Endodermal cell (in vitro differentiated cells): ENCODE results near the gene BACH1. TPM values are rescaled to one million over a fixed set of nuclear protein-coding genes. Genes with fewer than 3 reads are reported as not detected.

Source experiments
- DNase-seq: peaks from one replicate; pipeline ENCODE4 v3.0.0-alpha.2; 2017
- H3K27ac ChIP-seq: 2 replicates; pipeline ENCODE4 v1.5.1; 2013; ENCODE audit warnings: mild to moderate bottlenecking, low read depth, low read length, moderate library complexity
- H3K27me3 ChIP-seq: 2 replicates; pipeline ENCODE4 v1.6.1; 2013; ENCODE audit warnings: mild to moderate bottlenecking, low read length, moderate library complexity; ENCODE audit not compliant: insufficient read depth, control insufficient read depth, poor library complexity, severe bottlenecking
- H3K36me3 ChIP-seq: 2 replicates; pipeline ENCODE4 v1.7.0; 2013; ENCODE audit warnings: mild to moderate bottlenecking, low read length, moderate library complexity; ENCODE audit not compliant: control insufficient read depth, insufficient read depth
- H3K4me1 ChIP-seq: one replicate; pipeline ENCODE4 v1.7.0; 2013; ENCODE audit warnings: low read length; ENCODE audit not compliant: control insufficient read depth, insufficient read depth
- H3K4me3 ChIP-seq: 2 replicates; pipeline ENCODE4 v1.5.1; 2013; ENCODE audit warnings: mild to moderate bottlenecking, low read length, moderate library complexity
- H3K9ac ChIP-seq: 2 replicates; pipeline ENCODE4 v1.6.1; 2013; ENCODE audit warnings: mild to moderate bottlenecking, low read length, moderate library complexity; ENCODE audit not compliant: poor library complexity, severe bottlenecking; ENCODE audit errors: extremely low read depth
- H3K9me3 ChIP-seq: 2 replicates; pipeline ENCODE4 v1.6.1; 2013; ENCODE audit warnings: mild to moderate bottlenecking, low read length, moderate library complexity; ENCODE audit not compliant: control insufficient read depth
- H3K27ac Mint-ChIP-seq: 2 replicates; pipeline ENCODE4 v1.8.0; 2020; ENCODE audit warnings: mixed read lengths
- H3K27me3 Mint-ChIP-seq: 2 replicates; pipeline ENCODE4 v1.8.0; 2021; ENCODE audit warnings: mild to moderate bottlenecking, mixed read lengths; ENCODE audit not compliant: insufficient read depth
- H3K36me3 Mint-ChIP-seq: 2 replicates; pipeline ENCODE4 v1.8.0; 2020; ENCODE audit warnings: low read depth, mixed read lengths
- H3K4me1 Mint-ChIP-seq: 2 replicates; pipeline ENCODE4 v1.8.0; 2020; ENCODE audit warnings: mixed read lengths
- H3K4me3 Mint-ChIP-seq: 2 replicates; pipeline ENCODE4 v1.8.0; 2020; ENCODE audit warnings: mild to moderate bottlenecking, moderate library complexity, mixed read lengths
- H3K9me3 Mint-ChIP-seq: 2 replicates; pipeline ENCODE4 v1.8.0; 2020; ENCODE audit warnings: mild to moderate bottlenecking, mixed read lengths
- CTCF ChIP-seq: fragments of 200-600 bp; sonication (generic); conservative IDR thresholded peaks from 2 replicates; pipeline ENCODE4 v1.5.0; 2021; ENCODE audit warnings: antibody characterized with exemption, mild to moderate bottlenecking
- WGBS, 2 experiments: methylation state at CpG; one replicate each; pipeline versions ENCODE4 v1.1.5 to v1.1.7; 2013; ENCODE audit warnings: missing lambda C conversion rate in 2 of 2, mixed read lengths in 1 of 2; ENCODE audit not compliant: insufficient coverage in 1 of 2, insufficient read length in 1 of 2; 5-methylcytosine and 5-hydroxymethylcytosine counted together
- total RNA-seq, 2 donors: library from RNA; stranded (reverse); fragmentation: NEBNext Ultra II Directional in 1 of 2; extraction: Animal tissue kit (Norgen Biotek cat#: 25700) in 1 of 2; gene quantifications; 2 replicates in 1 of 2; 3 replicates in 1 of 2; pipeline ENCODE4 v1.2.1, GENCODE V29; 2021

BACH1 gene
- total RNA-seq, 2 donors from 2014 or later, result 61.3 to 64.9 TPM

DNA sequence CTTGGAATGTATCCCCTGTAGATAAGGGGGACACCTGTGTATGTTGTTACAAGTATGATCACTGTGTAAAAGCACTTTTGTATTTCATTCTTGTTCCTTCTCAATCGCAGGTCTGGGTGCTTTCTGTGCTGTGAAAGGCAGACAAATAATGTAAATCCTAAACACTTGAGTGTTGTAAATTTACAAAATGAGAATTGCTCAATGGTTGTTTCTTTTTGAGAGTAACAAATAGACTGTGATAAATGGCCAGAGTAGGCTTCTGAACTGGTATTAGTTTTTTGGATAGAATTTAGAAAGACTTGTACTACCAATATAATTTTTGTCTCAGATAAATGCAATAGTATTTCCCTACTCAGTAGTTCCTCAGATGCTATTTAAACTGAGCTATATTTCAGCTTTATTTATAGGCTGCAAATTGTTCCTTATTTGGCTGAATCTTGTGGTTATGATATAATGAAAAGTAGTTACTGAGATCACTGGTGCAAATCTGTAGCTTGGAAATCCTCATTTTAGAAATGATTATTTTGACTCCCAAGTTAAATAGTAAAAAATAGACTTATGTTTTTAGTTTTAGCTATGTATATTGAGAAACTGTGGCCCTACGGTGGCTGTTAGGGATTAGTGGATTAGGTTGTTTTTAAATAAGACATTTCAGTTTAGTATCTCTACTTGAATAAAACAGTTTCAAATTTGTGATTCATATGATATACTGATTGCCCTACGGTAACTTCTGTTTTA lies 9.2 kb downstream of the BACH1 start:
- Mint-ChIP-seq H3K27me3 (no peaks in the 10 kb centered on the region), H3K27ac (no peak overlapping the region), H3K4me3 (no peak overlapping the region), H3K9me3 (no peaks in the 10 kb centered on the region), H3K4me1 (peaks cover 49% of the 10 kb centered on the region), H3K36me3 (peaks cover 20% of the 10 kb centered on the region)
- Histone ChIP-seq H3K27me3 (no peaks in the 10 kb centered on the region), H3K4me3 (no peak overlapping the region), H3K9me3 (peaks cover 17% of the 10 kb centered on the region), H3K9ac (no peak overlapping the region), H3K27ac (no peak overlapping the region), H3K4me1 (peaks cover 14% of the 10 kb centered on the region), H3K36me3 (peaks cover 7% of the 10 kb centered on the region)
- DNase-seq, result no peak
- TF ChIP-seq CTCF, result no peak
- WGBS, 2 experiments, result 98 to 100% methylated on average over 1 to 2 of the region's 3 CpGs

GRCh38 chr21:29308456-29308783 lies 9.7 kb downstream of the BACH1 start:
- peaks cover 17% of the 10 kb centered on the region for H3K9me3 ChIP-seq
- no peak overlapping the region for H3K27ac ChIP-seq
- Mint-ChIP-seq H3K36me3 (peaks cover 20% of the 10 kb centered on the region), H3K4me3 (no peak overlapping the region), H3K9me3 (no peaks in the 10 kb centered on the region), H3K27ac (no peak overlapping the region), H3K4me1 (peaks cover 43% of the 10 kb centered on the region), H3K27me3 (no peaks in the 10 kb centered on the region)
- DNase-seq, result no peak
- 87% methylated on average over 2 of the region's 2 CpGs; no CpG with 5 or more reads in 1 of the 2 experiments for WGBS, 2 experiments
- H3K4me1 ChIP-seq, result peaks cover 11% of the 10 kb centered on the region
- no peak overlapping the region for H3K9ac ChIP-seq
- H3K27me3 ChIP-seq, result no peaks in the 10 kb centered on the region
- no peak for TF ChIP-seq CTCF
- no peak overlapping the region for H3K4me3 ChIP-seq
- peaks cover 7% of the 10 kb centered on the region for H3K36me3 ChIP-seq

DNA sequence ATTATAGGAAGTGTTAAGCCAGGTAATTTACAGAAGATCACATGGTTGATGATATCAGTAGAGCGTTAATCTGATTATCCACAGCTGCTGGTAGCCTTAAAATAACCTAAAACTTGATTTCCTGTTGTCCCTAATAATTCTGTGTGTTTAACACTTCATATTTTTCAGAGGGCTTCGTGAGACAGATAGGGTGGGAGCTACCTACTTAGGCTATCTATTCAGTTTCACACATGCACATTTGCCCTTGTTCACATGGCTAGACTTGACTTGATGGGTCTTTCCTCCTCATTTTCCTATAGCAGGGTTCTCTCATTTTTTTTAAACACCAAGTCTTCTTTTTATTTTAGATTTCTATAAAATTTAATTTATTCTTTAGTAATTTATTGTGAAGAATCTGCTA lies 11.0 kb downstream of the BACH1 start:
- peaks cover 11% of the 10 kb centered on the region for H3K4me1 ChIP-seq
- 92% methylated on average over 2 of the region's 2 CpGs for WGBS, 2 experiments
- no peak for DNase-seq

More for the DNA sequence above, 11.0 kb downstream of the BACH1 start:
- no peaks in the 10 kb centered on the region for H3K27me3 ChIP-seq
- H3K27ac Mint-ChIP-seq, result no peak overlapping the region
- peaks cover 20% of the 10 kb centered on the region for H3K36me3 Mint-ChIP-seq
- H3K9me3 ChIP-seq, result peaks cover 17% of the 10 kb centered on the region
- H3K4me1 Mint-ChIP-seq, result peaks cover 45% of the 10 kb centered on the region
- no peaks in the 10 kb centered on the region for H3K27me3 Mint-ChIP-seq
- no peak overlapping the region for H3K4me3 ChIP-seq
- no peaks in the 10 kb centered on the region for H3K9me3 Mint-ChIP-seq
- H3K27ac ChIP-seq, result no peak overlapping the region
- no peak for TF ChIP-seq CTCF
- peaks cover 7% of the 10 kb centered on the region for H3K36me3 ChIP-seq
- H3K4me3 Mint-ChIP-seq, result no peak overlapping the region
- H3K9ac ChIP-seq, result no peak overlapping the region
